HCT116 (cell line): ENCODE results near the gene ARSG. TPM values are rescaled to one million over a fixed set of nuclear protein-coding genes. Genes with fewer than 3 reads are reported as not detected.

Source experiments
- ATAC-seq: fragments of 200-7000 bp; cut with Tn5 transposase; 2 replicates; pipeline ENCODE4 v1.9.1; 2020; ENCODE audit warnings: mild to moderate bottlenecking, moderate library complexity
- BruUV-seq: library from RNA; stranded (reverse); fragments of 400-500 nt; replicated peaks from 2 replicates; lab custom pipeline; 2021; lab: Mats Ljungman, UMichigan
- CTCF ChIA-PET: fragments of 300-600 bp; sonication (Branson Sonifier 250); formaldehyde crosslinking; loops from one replicate; lab custom pipeline; 2021; ENCODE audit warnings: antibody characterized with exemption; lab: Charles Lee
- POLR2A ChIA-PET: fragments of 300-600, 350-600 bp; sonication (Branson Sonifier 250); formaldehyde crosslinking; loops from one replicate; lab custom pipeline; 2021; ENCODE audit warnings: antibody characterized with exemption; lab: Charles Lee
- RAD21 ChIA-PET, 2 experiments: fragments of 300-600 bp; sonication (Branson Sonifier 250); formaldehyde crosslinking; loops; one replicate each; lab custom pipeline; 2023; ENCODE audit warnings: low total read pairs in 2 of 2; ENCODE audit not compliant: uncharacterized antibody in 2 of 2, unreplicated experiment in 2 of 2, low non-redundant PET in 1 of 2; lab: Charles Lee
- DNase-seq: peaks from one replicate; pipeline ENCODE4 v3.0.0-alpha.2; 2010; ENCODE audit warnings: low read depth, low spot score
- H2AFZ ChIP-seq: fragments of 200-600 bp; shearing (Covaris generic), sonication (generic); 2 replicates; pipeline ENCODE4 v1.6.1; 2017; ENCODE audit warnings: low read depth, mixed run types, mixed read lengths, antibody characterized with exemption, low read length; ENCODE audit not compliant: poor library complexity, severe bottlenecking
- H3K27ac ChIP-seq: 2 replicates; pipeline ENCODE4 v1.5.1; 2012; ENCODE audit warnings: low read depth, low read length
- H3K27me3 ChIP-seq: fragments of 200-600 bp; sonication (generic); 2 replicates; pipeline ENCODE4 v1.6.1; 2016; ENCODE audit warnings: mixed run types, low read length, mixed read lengths; ENCODE audit not compliant: insufficient read depth
- H3K36me3 ChIP-seq, 2 experiments: fragments of 200-500 bp in 1 of 2; fragments of 200-600 bp in 1 of 2; sonication (Bioruptor generic) in 1 of 2; sonication (generic) in 1 of 2; 2 replicates each; pipeline versions ENCODE4 v1.5.1 to v1.6.1; 2014 to 2016; ENCODE audit warnings: low read length in 2 of 2, inconsistent platforms in 1 of 2, mixed read lengths in 1 of 2, mixed run types in 1 of 2; ENCODE audit not compliant: insufficient read depth in 2 of 2, control insufficient read depth in 1 of 2
- H3K4me1 ChIP-seq, 2 experiments: fragments of 200-600 bp in 1 of 2; sonication (generic) in 1 of 2; 2 replicates each; pipeline versions ENCODE4 v1.5.1 to v1.6.1; 2012 to 2017; ENCODE audit warnings: low read length in 2 of 2, inconsistent platforms in 1 of 2, mild to moderate bottlenecking in 1 of 2, mixed read lengths in 1 of 2, mixed run types in 1 of 2, moderate library complexity in 1 of 2; ENCODE audit not compliant: insufficient read depth in 2 of 2, control insufficient read depth in 1 of 2
- H3K4me2 ChIP-seq: fragments of 200-600 bp; sonication (generic); 2 replicates; pipeline ENCODE4 v1.6.1; 2017; ENCODE audit warnings: mixed run types, low read length, mixed read lengths
- H3K4me3 ChIP-seq, 2 experiments: fragments of 200-600 bp in 1 of 2; sonication (generic) in 1 of 2; replicated peaks in 1 of 2; 2 replicates each; pipeline ENCODE4 v1.5.1; 2011 to 2016; ENCODE audit warnings: low read length in 2 of 2, control low read depth in 1 of 2, low read depth in 1 of 2, mild to moderate bottlenecking in 1 of 2, mixed read lengths in 1 of 2, mixed run types in 1 of 2
- H3K79me2 ChIP-seq: fragments of 200-600 bp; sonication (generic); 2 replicates; pipeline ENCODE4 v1.6.1; 2017; ENCODE audit warnings: mild to moderate bottlenecking, mixed run types, low read length, moderate library complexity, mixed read lengths; ENCODE audit not compliant: insufficient read depth
- H3K9ac ChIP-seq: fragments of 200-600 bp; sonication (generic); 2 replicates; pipeline ENCODE4 v1.6.1; 2016; ENCODE audit warnings: low read length, mixed read lengths
- H3K9me2 ChIP-seq: fragments of 200-600 bp; sonication (generic), shearing (Covaris generic); 2 replicates; pipeline ENCODE4 v1.6.1; 2017; ENCODE audit warnings: mixed run types, mild to moderate bottlenecking, moderate library complexity; ENCODE audit not compliant: insufficient read depth
- H3K9me3 ChIP-seq, 2 experiments: fragments of 200-500 bp in 1 of 2; fragments of 200-600 bp in 1 of 2; sonication (Bioruptor generic) in 1 of 2; sonication (generic) in 1 of 2; 2 replicates each; pipeline ENCODE4 v1.6.1; 2014 to 2017; ENCODE audit warnings: low read length in 2 of 2, mixed read lengths in 2 of 2, inconsistent platforms in 1 of 2, low read depth in 1 of 2, mild to moderate bottlenecking in 1 of 2, mixed run types in 1 of 2, moderate library complexity in 1 of 2; ENCODE audit not compliant: control insufficient read depth in 1 of 2, insufficient read depth in 1 of 2
- H4K20me1 ChIP-seq: fragments of 200-600 bp; sonication (generic), shearing (Covaris generic); 2 replicates; pipeline ENCODE4 v1.6.1; 2017; ENCODE audit warnings: mixed run types, mild to moderate bottlenecking, moderate library complexity; ENCODE audit not compliant: insufficient read depth
- CBX3 ChIP-seq: IDR thresholded peaks from 2 replicates; pipeline ENCODE4 v1.6.1; 2012; ENCODE audit warnings: low read depth
- CEBPB ChIP-seq: IDR thresholded peaks from 2 replicates; pipeline ENCODE4 v1.6.1; 2012; ENCODE audit warnings: low read depth
- EZH2phosphoT487 ChIP-seq: fragments of 200-600 bp; IDR thresholded peaks from 2 replicates; pipeline ENCODE4 v1.6.1; 2018; ENCODE audit warnings: antibody characterized with exemption, borderline replicate concordance
- JUND ChIP-seq: IDR thresholded peaks from 2 replicates; pipeline ENCODE4 v1.6.1; 2012
- POLR2A ChIP-seq: IDR thresholded peaks from 2 replicates; pipeline ENCODE4 v1.7.0; 2011; ENCODE audit warnings: borderline replicate concordance; ENCODE audit not compliant: insufficient read depth, insufficient read length; ENCODE audit errors: extremely low read depth
- RAD21 ChIP-seq: IDR thresholded peaks from 2 replicates; pipeline ENCODE4 v1.6.1; 2012; ENCODE audit warnings: low read depth, mild to moderate bottlenecking
- SP1 ChIP-seq: IDR thresholded peaks from 2 replicates; pipeline ENCODE4 v1.6.1; 2012; ENCODE audit warnings: low read depth
- TCF7L2 ChIP-seq: IDR thresholded peaks from 2 replicates; pipeline ENCODE4 v1.7.0; 2011; ENCODE audit warnings: borderline replicate concordance, inconsistent platforms; ENCODE audit not compliant: insufficient read depth, insufficient read length; ENCODE audit errors: extremely low read depth
- YY1 ChIP-seq: IDR thresholded peaks from 2 replicates; pipeline ENCODE4 v1.6.1; 2011; ENCODE audit warnings: low read length, low read depth, moderate library complexity, mild to moderate bottlenecking; ENCODE audit not compliant: insufficient replicate concordance; ENCODE audit errors: extremely low read depth
- intact Hi-C: fragments of 100-400 bp; cut with micrococcal nuclease; formaldehyde crosslinking; loops from 2 replicates; pipeline ENCODE4 v1.10.0; 2022
- total RNA-seq: library from RNA; stranded (reverse); gene quantifications from one replicate; pipeline ENCODE4 v1.2.1, GENCODE V29; 2021; ENCODE audit not compliant: unreplicated experiment

ARSG gene
- total RNA-seq, 1 experiment from 2014 or later: 17.1 TPM

GRCh38 chr17:68443972-68444464 is 152.7 kb downstream of the ARSG start:
- Histone ChIP-seq H2AFZ (no peak overlapping the region), H3K9me3 (no peaks in the 10 kb centered on the region), H3K27ac (no peak overlapping the region), H3K9me2 (no peaks in the 10 kb centered on the region), H3K4me1 (no peaks in the 10 kb centered on the region), H4K20me1 (no peaks in the 10 kb centered on the region), H3K9ac (no peak overlapping the region), H3K27me3 (no peaks in the 10 kb centered on the region), H3K79me2 (no peaks in the 10 kb centered on the region), H3K36me3 (no peaks in the 10 kb centered on the region; a peak in 1 of 4 replicates), H3K4me2 (no peak overlapping the region), H3K4me3 (no peak overlapping the region)
- ATAC-seq (no peak), DNase-seq (no peak)
- RAD21 ChIA-PET: no interaction called here
- CTCF ChIA-PET: interaction anchor here (0.6 to 2.9 kb wide), 3 partner anchors 8 to 158 kb away, joined by 3 to 12 read pairs (median 6); partner anchors contain the start of gene WIPI1
- intact Hi-C loops: no loop called here
- TF ChIP-seq RAD21 (no peak), SP1 (no peak), YY1 (no peak), TCF7L2 (no peak), POLR2A (no peak), CBX3 (no peak), CEBPB (no peak)
- POLR2A ChIA-PET: no interaction called here
- BruUV-seq: no TSS peak

GRCh38 chr17:68445671-68446070 is 154.4 kb downstream of the ARSG start:
- DNase-seq (no peak), ATAC-seq (no peak)
- no peaks in the 10 kb centered on the region for H3K9me2 ChIP-seq
- no peak for TF ChIP-seq CBX3
- no peak for TF ChIP-seq JUND
- no peak for TF ChIP-seq POLR2A
- no peak for TF ChIP-seq EZH2phosphoT487
- no peak overlapping the region for H3K4me2 ChIP-seq
- POLR2A ChIA-PET: no interaction called here
- no peaks in the 10 kb centered on the region for H3K27me3 ChIP-seq
- no peaks in the 10 kb centered on the region; a peak in 1 of 4 replicates for H3K36me3 ChIP-seq
- H2AFZ ChIP-seq: no peak overlapping the region
- H3K27ac ChIP-seq: no peak overlapping the region
- no peak overlapping the region for H3K9ac ChIP-seq
- CTCF ChIA-PET: interaction anchor here (1.0 to 2.9 kb wide), 4 partner anchors 8 to 241 kb away, joined by 3 to 12 read pairs (median 4); partner anchors contain the start of gene WIPI1
- BruUV-seq: no TSS peak
- H3K4me1 ChIP-seq: no peaks in the 10 kb centered on the region
- H3K9me3 ChIP-seq: no peaks in the 10 kb centered on the region
- no peak overlapping the region for H3K4me3 ChIP-seq
- intact Hi-C loops: no loop called here
- RAD21 ChIA-PET: no interaction called here
- H3K79me2 ChIP-seq: no peaks in the 10 kb centered on the region
- no peaks in the 10 kb centered on the region for H4K20me1 ChIP-seq
